Body of pancreas (tissue), 4 donors: Measurements from ENCODE around the gene NPEPPS.

Experiments used
- CTCF ChIP-seq, 7 experiments: fragments of 450-650 bp in 4 of 7; fragments of 200-600 bp in 3 of 7; sonication (generic) in 3 of 7; IDR thresholded peaks; one replicate each; pipeline ENCODE4 v1.5.1; 2016 to 2019; ENCODE audit warnings: antibody characterized with exemption in 7 of 7
- POLR2A ChIP-seq, 3 donors: fragments of 450-650 bp; IDR thresholded peaks; one replicate each; pipeline ENCODE4 v1.6.1; 2016; ENCODE audit warnings: antibody characterized with exemption in 3 of 3, mild to moderate bottlenecking in 2 of 3

- TF ChIP-seq CTCF (IDR thresholded peaks at IDR 0.05) (no peak), POLR2A (IDR thresholded peaks at IDR 0.05) (no peak)
Measured at GRCh38 chr17:47632991-47633390, 102.1 kb downstream of the NPEPPS start.
